Measurements from ENCODE around the gene SERHL2.
A peak's percentile ranks its signal among the peaks of the same experiment; 100 is the strongest.
"Not testable (repeated sequence)": the region's sequence is repeated elsewhere in the genome, so short reads cannot be mapped to it uniquely, and the experiment has no call there.

SERHL2 gene

GRCh38 chr22:42607641-42608040, 53.9 kb downstream of the SERHL2 start:
- DNase-seq (ENCODE audit: low read depth in 2 of 2) = not testable (repeated sequence)

GRCh38 chr22:42608136-42608822, 54.5 kb downstream of the SERHL2 start:
- DNase-seq (ENCODE audit: low read depth in 2 of 2) = no peak

- peak; percentile 47 to 53 for DNase-seq (ENCODE audit: low read depth in 2 of 2)
Observed at GRCh38 chr22:42608823-42609361, 55.1 kb downstream of the SERHL2 start.

- DNase-seq (ENCODE audit: low read depth in 2 of 2) = no peak
Observed at GRCh38 chr22:42610186-42610585, 56.4 kb downstream of the SERHL2 start.

- DNase-seq (ENCODE audit: low read depth in 2 of 2) = no peak
Observed at GRCh38 chr22:42611051-42611450, 57.3 kb downstream of the SERHL2 start.

GRCh38 chr22:42612336-42612735, 58.6 kb downstream of the SERHL2 start:
- no peak for DNase-seq (ENCODE audit: low read depth in 2 of 2)

GRCh38 chr22:42613872-42614301, 60.1 kb downstream of the SERHL2 start:
- no peak for DNase-seq (ENCODE audit: low read depth in 2 of 2)

GRCh38 chr22:42614312-42615091, 60.7 kb downstream of the SERHL2 start, which contains the start of gene POLDIP3:
Gene POLDIP3 (minus strand): TSS chr22:42614883. CDS start chr22:42614857, 26 bp downstream.
- peak; percentile 96 to 97 for DNase-seq (ENCODE audit: low read depth in 2 of 2)

- DNase-seq (ENCODE audit: low read depth in 2 of 2) = peak; percentile 99
Observed at GRCh38 chr22:42615092-42615859, 61.5 kb downstream of the SERHL2 start.

GRCh38 chr22:42615860-42616175, 62.1 kb downstream of the SERHL2 start:
- DNase-seq (ENCODE audit: low read depth in 2 of 2) = not testable (repeated sequence)

- DNase-seq (ENCODE audit: low read depth in 2 of 2) = no peak
Observed at GRCh38 chr22:42617155-42617983, 63.6 kb downstream of the SERHL2 start.

GRCh38 chr22:42619261-42620063, 65.7 kb downstream of the SERHL2 start:
- DNase-seq (ENCODE audit: low read depth in 2 of 2) = no peak

GRCh38 chr22:42620084-42620483, 66.3 kb downstream of the SERHL2 start:
- no peak for DNase-seq (ENCODE audit: low read depth in 2 of 2)

GRCh38 chr22:42621505-42622002, 67.8 kb downstream of the SERHL2 start:
- DNase-seq (ENCODE audit: low read depth in 2 of 2) = peak; percentile 31 to 34

GRCh38 chr22:42622061-42622710, 68.4 kb downstream of the SERHL2 start:
- no peak for DNase-seq (ENCODE audit: low read depth in 2 of 2)

GRCh38 chr22:42623301-42623751, 69.6 kb downstream of the SERHL2 start:
- no peak for DNase-seq (ENCODE audit: low read depth in 2 of 2)

Measured in fibroblast of skin of left quadriceps (primary cell).